GM13976 (cell line): ENCODE data around the gene CEP41.

ENCODE experiments used
- DNase-seq: peaks from one replicate; pipeline ENCODE4 v3.0.0; 2012; ENCODE audit warnings: low spot score
- in situ Hi-C: fragments of 300-500 bp; cut with MboI; formaldehyde crosslinking; loops from one replicate; pipeline ENCODE4 v1.12.0; 2022; ENCODE audit warnings: low sequenced_read_pairs, mixed read lengths, inconsistent platforms; ENCODE audit not compliant: unreplicated experiment
- TF ChIP-seq, protein P1 (sequence below): IDR thresholded peaks from 2 replicates; pipeline ENCODE4 v1.5.1; 2012; ENCODE audit warnings: borderline replicate concordance, mild to moderate bottlenecking; ENCODE audit not compliant: insufficient read depth; ENCODE audit errors: extremely low read depth, missing control alignments, control extremely low read depth

CEP41 gene

GRCh38 chr7:130444751-130445407 lies 4.1 kb upstream of the CEP41 start:
- no peak for DNase-seq
- TF ChIP-seq, protein P1, sequence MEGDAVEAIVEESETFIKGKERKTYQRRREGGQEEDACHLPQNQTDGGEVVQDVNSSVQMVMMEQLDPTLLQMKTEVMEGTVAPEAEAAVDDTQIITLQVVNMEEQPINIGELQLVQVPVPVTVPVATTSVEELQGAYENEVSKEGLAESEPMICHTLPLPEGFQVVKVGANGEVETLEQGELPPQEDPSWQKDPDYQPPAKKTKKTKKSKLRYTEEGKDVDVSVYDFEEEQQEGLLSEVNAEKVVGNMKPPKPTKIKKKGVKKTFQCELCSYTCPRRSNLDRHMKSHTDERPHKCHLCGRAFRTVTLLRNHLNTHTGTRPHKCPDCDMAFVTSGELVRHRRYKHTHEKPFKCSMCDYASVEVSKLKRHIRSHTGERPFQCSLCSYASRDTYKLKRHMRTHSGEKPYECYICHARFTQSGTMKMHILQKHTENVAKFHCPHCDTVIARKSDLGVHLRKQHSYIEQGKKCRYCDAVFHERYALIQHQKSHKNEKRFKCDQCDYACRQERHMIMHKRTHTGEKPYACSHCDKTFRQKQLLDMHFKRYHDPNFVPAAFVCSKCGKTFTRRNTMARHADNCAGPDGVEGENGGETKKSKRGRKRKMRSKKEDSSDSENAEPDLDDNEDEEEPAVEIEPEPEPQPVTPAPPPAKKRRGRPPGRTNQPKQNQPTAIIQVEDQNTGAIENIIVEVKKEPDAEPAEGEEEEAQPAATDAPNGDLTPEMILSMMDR: no peak
- in situ Hi-C loops: no loop called here

GRCh38 chr7:130444234-130444633 lies 3.4 kb upstream of the CEP41 start:
- TF ChIP-seq, protein P1: no peak
- no peak for DNase-seq
- in situ Hi-C loops: no loop called here

DNA sequence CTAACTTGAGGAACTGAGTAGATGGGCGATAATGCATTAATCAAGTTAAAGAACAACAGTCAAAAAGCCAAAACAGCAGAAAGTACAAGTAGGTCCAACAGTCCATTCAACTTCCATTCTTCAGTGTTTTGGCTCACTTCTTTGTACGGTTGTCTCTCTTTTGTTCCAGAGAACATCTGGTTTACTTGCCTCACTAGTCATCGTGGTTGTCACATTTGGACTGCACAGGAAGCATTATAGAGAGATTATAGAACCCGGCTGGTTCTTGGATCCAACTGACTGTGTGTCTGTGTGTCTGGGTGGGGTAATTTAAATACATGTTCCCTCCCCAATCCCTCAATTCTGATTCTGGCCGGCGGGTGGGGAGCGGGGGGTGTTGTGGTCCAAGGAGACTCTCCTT lies 1.8 kb upstream of the CEP41 start:
- in situ Hi-C loops: no loop called here
- TF ChIP-seq, protein P1: no peak
- DNase-seq: no peak

- in situ Hi-C loops: no loop called here
- peak; percentile 27 for DNase-seq
- TF ChIP-seq, protein P1: no peak
Observed at GRCh38 chr7:130441408-130441869, 623 bp upstream of the CEP41 start.

DNA sequence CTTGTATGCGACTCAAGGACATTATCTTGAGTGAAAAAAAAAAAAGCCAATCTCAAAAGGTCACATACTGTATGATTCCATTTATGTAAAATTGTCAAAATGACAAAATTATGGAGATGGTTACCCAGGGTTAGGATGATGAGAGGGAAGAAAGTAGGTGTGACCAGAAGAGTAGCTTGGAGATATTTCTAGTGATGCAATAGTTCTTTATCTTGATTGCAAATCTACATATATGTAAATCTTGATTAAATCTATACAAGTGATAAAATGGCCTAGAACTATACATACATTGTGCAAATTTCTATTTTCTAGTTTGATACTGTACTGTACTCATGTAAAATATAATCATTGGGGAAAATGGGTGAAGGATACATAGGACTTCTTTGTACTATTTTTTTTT lies 4.6 kb downstream of the CEP41 start:
- in situ Hi-C loops: no loop called here
- TF ChIP-seq, protein P1: no peak
- DNase-seq: no peak

DNA sequence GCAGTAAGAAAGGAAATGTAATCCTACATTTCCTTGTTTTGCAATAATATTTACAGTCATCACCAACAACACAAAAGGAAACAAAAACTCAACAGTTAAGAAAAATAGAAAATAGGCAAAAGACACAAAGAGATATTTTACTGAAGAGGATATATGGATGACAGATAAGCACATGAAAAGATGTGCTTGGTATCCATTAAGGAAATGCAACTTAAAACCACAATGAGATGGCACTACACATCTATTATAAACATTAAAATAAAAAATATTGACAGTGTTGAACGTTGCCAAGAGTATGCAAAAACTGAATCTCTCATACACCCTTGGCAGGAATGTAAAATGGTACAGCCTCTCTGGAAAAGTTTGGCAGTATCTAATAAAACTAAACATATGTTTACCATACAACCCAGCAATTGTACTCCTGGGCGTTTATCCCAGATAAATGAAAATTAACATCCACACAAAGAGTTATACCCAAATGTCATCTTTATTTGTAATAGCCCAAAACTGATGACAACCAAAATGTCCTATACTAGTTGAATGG lies 5.4 kb downstream of the CEP41 start:
- DNase-seq: no peak
- in situ Hi-C loops: no loop called here
- TF ChIP-seq, protein P1: no peak

DNA sequence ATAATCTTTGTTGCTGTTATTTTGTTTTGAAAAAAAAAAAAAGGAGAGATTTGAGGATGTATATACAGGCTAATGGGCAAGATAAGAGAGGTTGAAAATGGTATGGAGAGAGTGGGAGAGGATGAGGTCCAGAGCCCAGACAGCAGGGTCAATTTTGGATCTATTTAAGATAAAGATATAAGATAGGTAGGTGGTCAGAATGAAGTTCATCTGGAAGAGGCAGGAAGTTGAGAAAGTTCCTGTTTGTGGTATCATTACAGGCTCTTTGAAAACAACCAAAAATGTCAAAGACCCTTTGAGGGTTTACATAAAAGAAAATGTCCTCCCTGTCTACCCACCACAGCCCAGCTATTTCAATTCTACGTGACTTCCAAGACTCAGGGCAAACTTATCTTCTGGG lies 7.5 kb downstream of the CEP41 start:
- DNase-seq: no peak
- TF ChIP-seq, protein P1: no peak
- in situ Hi-C loops: no loop called here
